Thyroid gland (tissue), 4 donors: Measurements from ENCODE around the gene ZYX. TPM values are rescaled to one million over a fixed set of nuclear protein-coding genes. Genes with fewer than 3 reads are reported as not detected.

Experiments used
- DNase-seq, 2 donors: peaks; one replicate each; pipeline ENCODE4 v3.0.0-alpha.2; 2019
- H3K27ac ChIP-seq, 3 donors: fragments of 200-600 bp; sonication (generic); 1 replicate in 2 of 3; 2 replicates in 1 of 3; pipeline ENCODE4 v1.5.1; 2016 to 2019; ENCODE audit warnings: mild to moderate bottlenecking in 1 of 3, moderate library complexity in 1 of 3
- H3K27me3 ChIP-seq: fragments of 200-600 bp; sonication (generic); one replicate; pipeline ENCODE4 v1.5.1; 2019
- H3K36me3 ChIP-seq, 2 donors: fragments of 200-600 bp; sonication (generic); one replicate each; pipeline ENCODE4 v1.5.1; 2016 to 2019
- H3K4me1 ChIP-seq, 2 donors: fragments of 200-600 bp; sonication (generic); one replicate each; pipeline ENCODE4 v1.5.1; 2017 to 2019
- H3K4me3 ChIP-seq, 3 donors: fragments of 200-600 bp; sonication (generic); replicated peaks in 1 of 3; 1 replicate in 2 of 3; 2 replicates in 1 of 3; pipeline ENCODE4 v1.5.1; 2016; ENCODE audit warnings: mild to moderate bottlenecking in 1 of 3
- H3K9me3 ChIP-seq: fragments of 200-600 bp; sonication (generic); one replicate; pipeline ENCODE4 v1.5.1; 2017
- POLR2A ChIP-seq, 2 donors: fragments of 450-650 bp; IDR thresholded peaks; one replicate each; pipeline ENCODE4 v1.6.1; 2017; ENCODE audit warnings: antibody characterized with exemption in 2 of 2, mild to moderate bottlenecking in 2 of 2, moderate library complexity in 1 of 2
- WGBS, 2 donors: methylation state at CpG; one replicate each; pipeline ENCODE4 v1.1.5; 2017; 5-methylcytosine and 5-hydroxymethylcytosine counted together
- intact Hi-C: fragments of 100-400 bp; cut with DNase I; formaldehyde crosslinking; loops from one replicate; pipeline ENCODE4 v1.15.1; 2023
- total RNA-seq, 4 donors: library from RNA; depleted of rRNA; stranded (reverse); fragments of >200 nt; gene quantifications; one replicate each; pipeline ENCODE4 v1.2.3, GENCODE V29; 2016
- TF ChIP-seq, protein P1 (sequence below), 6 experiments: fragments of 200-600 bp in 3 of 6; fragments of 450-650 bp in 3 of 6; sonication (generic) in 3 of 6; IDR thresholded peaks; one replicate each; pipeline ENCODE4 v1.5.1; 2016 to 2019; ENCODE audit warnings: antibody characterized with exemption in 6 of 6, mild to moderate bottlenecking in 2 of 6, inconsistent platforms in 1 of 6, moderate library complexity in 1 of 6

Gene ZYX
- total RNA-seq, 4 donors from 2014 or later = 24.6 to 55.4 (median 31.3) TPM

DNA sequence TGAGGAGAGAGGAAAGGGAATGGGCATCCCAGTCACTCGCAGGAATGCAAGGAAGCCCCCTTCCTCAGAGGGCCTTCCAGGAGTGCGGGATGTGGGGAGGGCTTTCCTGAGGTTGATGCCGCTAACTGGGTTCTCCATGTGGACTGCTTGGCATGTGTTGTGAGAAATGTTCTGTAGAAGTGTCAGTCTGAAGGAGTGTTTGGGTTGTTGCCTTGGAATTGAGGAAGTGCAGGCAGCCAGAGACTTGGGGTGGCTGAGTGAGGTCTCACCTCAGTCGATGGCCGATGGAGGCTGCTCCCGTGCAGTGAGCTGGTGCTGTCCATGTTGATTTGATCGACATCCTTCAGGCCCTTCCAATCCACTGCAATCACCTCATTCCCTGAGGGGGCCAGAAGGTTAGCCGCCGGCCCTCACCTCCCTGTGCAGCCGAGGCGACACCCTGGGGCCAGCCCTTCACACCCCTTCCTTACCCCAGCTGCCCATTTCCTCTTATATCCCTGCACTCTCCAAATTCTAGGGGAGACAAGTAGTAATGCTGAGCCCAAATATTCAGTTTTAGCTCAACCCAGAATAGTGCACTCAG, 21.3 kb upstream of the ZYX start:
- Histone ChIP-seq H3K9me3 (no peaks in the 10 kb centered on the region), H3K27me3 (peaks cover 11% of the 10 kb centered on the region), H3K4me1 (peaks cover 7 to 12% of the 10 kb centered on the region in 2 donors), H3K27ac (no peak overlapping the region), H3K36me3 (no peaks in the 10 kb centered on the region), H3K4me3 (no peak overlapping the region)
- intact Hi-C loops = loop anchor here (5.0 kb wide), 1 partner anchor 38 kb away; no protein-coding TSS in a partner anchor
- TF ChIP-seq, protein P1, sequence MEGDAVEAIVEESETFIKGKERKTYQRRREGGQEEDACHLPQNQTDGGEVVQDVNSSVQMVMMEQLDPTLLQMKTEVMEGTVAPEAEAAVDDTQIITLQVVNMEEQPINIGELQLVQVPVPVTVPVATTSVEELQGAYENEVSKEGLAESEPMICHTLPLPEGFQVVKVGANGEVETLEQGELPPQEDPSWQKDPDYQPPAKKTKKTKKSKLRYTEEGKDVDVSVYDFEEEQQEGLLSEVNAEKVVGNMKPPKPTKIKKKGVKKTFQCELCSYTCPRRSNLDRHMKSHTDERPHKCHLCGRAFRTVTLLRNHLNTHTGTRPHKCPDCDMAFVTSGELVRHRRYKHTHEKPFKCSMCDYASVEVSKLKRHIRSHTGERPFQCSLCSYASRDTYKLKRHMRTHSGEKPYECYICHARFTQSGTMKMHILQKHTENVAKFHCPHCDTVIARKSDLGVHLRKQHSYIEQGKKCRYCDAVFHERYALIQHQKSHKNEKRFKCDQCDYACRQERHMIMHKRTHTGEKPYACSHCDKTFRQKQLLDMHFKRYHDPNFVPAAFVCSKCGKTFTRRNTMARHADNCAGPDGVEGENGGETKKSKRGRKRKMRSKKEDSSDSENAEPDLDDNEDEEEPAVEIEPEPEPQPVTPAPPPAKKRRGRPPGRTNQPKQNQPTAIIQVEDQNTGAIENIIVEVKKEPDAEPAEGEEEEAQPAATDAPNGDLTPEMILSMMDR (IDR thresholded peaks at IDR 0.05) = no peak
- TF ChIP-seq POLR2A (IDR thresholded peaks at IDR 0.05) = no peak
- WGBS, 2 donors = 77 to 83% methylated on average over 11 of the region's 11 CpGs
- DNase-seq = no peak

DNA sequence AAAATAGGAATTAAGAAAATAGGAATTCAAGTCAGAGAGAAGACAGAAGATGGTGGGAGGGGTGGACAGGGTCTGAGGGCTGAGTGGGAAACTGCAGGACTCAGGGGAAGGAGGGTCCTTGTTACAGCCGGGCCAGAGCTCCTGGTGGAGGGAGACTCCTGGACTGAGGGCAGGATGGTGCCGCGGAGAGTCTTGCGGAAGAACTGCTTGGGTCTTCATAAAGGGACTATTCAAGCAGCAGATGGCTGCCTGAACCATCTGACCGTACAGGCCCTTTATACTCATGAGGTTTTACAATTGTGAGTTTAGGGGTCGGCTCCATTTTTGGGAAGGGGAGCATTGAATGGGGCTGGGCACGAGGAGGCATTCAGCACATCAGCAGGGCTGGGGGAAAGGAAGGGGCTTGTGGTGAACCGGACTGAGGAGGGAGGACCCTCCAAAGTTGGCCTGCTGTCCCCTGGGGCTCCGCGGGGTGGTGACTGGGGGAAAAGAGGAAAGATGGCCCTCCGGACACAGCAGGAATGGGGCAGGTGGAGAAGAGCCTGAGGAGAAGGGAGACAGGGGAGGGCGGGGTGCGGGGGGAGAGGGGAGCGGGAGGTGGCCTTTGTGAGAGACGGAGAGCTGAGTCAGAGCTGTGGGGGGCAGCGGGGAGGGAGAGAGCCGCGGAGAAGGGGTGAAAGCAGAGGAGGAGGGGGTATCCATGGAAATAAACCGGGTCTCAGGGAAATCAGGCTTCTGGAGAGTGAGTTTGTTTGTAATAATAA, 20.2 kb upstream of the ZYX start:
- WGBS, 2 donors = 31 to 32% methylated on average over 19 of the region's 19 CpGs
- Histone ChIP-seq H3K4me1 (peaks cover 7 to 12% of the 10 kb centered on the region in 2 donors), H3K36me3 (no peaks in the 10 kb centered on the region), H3K9me3 (no peaks in the 10 kb centered on the region), H3K4me3 (no peak overlapping the region), H3K27ac (no peak overlapping the region), H3K27me3 (peaks cover 11% of the 10 kb centered on the region)
- TF ChIP-seq, protein P1 (IDR thresholded peaks at IDR 0.05) = no peak
- TF ChIP-seq POLR2A (IDR thresholded peaks at IDR 0.05) = no peak
- DNase-seq = no peak
- intact Hi-C loops = loop anchor here (5.0 kb wide), 1 partner anchor 39 kb away; no protein-coding TSS in a partner anchor

DNA sequence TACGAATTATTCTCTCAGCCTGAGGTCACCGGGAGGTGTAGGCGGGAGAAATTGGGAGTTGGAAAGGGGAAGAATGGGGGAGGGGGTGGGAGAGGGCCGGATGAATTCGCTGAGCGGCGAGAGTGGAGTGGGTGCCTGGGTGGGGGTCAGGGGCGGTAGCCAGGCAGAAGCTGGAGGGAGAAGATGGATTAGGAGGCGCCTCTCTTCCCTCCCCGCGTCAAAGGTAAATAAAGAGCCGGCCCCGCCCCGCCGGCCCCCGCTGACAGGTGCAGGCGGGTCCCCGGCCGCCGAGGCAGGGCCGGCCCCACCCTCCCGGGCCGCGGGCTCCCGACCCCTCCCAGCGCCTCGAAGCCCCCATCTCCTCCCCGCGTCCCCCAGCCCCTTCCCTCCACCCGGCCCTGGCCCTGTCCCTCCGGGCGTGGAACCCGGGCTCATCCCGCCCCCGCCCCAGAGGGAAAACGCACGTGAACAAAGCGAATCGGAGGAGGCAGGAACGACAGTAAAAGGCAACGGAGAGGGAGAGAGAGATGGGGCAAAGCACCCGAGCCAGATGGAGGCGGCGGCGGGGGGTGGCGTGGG, 19.5 kb upstream of the ZYX start:
- Histone ChIP-seq H3K36me3 (no peaks in the 10 kb centered on the region), H3K4me1 (peaks cover 7 to 12% of the 10 kb centered on the region in 2 donors), H3K9me3 (no peaks in the 10 kb centered on the region), H3K27ac (no peak overlapping the region), H3K27me3 (peaks cover 11% of the 10 kb centered on the region), H3K4me3 (peak overlapping the region in 1 of 3 donors; percentile 37)
- intact Hi-C loops = loop anchor here (5.0 kb wide), 1 partner anchor 39 kb away; no protein-coding TSS in a partner anchor
- DNase-seq = no peak
- WGBS, 2 donors = 3 to 4% methylated on average over 23 to 38 of the region's 46 CpGs
- TF ChIP-seq POLR2A (IDR thresholded peaks at IDR 0.05) = no peak
- TF ChIP-seq, protein P1 (IDR thresholded peaks at IDR 0.05) = no peak

DNA sequence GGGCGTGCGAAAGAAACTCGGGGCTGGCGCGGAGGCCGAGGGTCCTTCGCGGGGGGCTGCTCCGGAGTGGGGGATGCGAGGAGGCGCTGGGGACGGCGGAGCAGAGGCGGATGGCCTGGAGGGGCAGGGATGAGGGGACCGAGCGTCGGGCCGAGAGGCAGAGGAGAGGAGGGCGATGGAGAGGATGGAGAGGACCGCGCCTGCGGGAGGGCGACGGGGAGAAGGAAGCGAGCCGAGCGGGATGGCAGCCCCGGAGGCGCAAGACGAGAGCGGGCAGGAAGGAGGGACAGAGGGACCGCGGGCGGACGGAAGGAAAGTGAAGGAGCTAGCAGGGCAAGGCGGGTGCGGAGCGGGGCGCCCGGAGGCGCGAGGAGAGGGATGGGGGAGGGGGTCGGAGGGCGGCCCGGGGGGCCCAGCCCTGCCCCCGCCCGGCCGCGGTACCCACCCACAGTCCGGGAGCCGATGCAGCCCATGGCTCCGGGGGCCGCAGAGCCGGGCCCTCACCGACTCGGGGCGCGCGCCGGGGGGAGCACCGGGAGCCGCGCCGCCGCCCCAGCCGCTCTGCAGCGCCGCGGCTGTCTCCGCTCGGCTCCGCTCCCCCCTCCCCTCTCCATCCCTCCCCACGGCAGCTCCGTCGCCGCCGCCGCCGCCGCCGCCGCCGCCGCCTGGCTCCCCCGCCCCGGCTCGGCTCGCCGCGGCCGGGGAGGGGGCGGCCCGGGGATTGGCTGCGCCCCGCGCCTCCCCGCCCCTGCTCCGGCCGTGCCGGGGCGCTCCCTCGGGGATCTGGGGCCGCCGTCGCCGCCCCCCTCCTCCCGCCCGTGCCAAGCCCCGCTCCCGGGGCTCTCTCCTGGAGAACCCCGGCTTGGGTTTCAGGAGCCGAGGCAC, 18.8 kb upstream of the ZYX start, which contains the start of gene FAM131B:
FAM131B (minus strand) TSS at position 583 of the 885 bp plus-strand sequence; CDS start at position 473, 110 bp downstream.
- H3K4me1 ChIP-seq = peaks cover 7 to 12% of the 10 kb centered on the region in 2 donors
- H3K9me3 ChIP-seq = no peaks in the 10 kb centered on the region
- H3K27ac ChIP-seq = no peak within 1 kb of the TSS
- WGBS, 2 donors = 1 to 3% methylated on average over 31 to 43 of the region's 112 CpGs
- H3K36me3 ChIP-seq = no peaks in the 10 kb centered on the region
- peak in 1 of 2 donors; percentile 18 for DNase-seq
- H3K4me3 ChIP-seq = peak within 1 kb of the TSS in 2 of 3 donors; percentile 14 to 37
- intact Hi-C loops = loop anchor here (5.0 kb wide), 1 partner anchor 40 kb away; no protein-coding TSS in a partner anchor
- H3K27me3 ChIP-seq = peaks cover 11% of the 10 kb centered on the region
- TF ChIP-seq, protein P1 (IDR thresholded peaks at IDR 0.05) = no peak
- no peak for TF ChIP-seq POLR2A (IDR thresholded peaks at IDR 0.05)
